Stimulated activated CD8-positive, alpha-beta memory T cell treated with anti-CD3 and anti-CD28 coated beads, Interleukin-15, amount 100 ng/mL, for 48 hours (primary cell): ENCODE measurements around the gene ARHGEF17.

ENCODE experiments used
- DNase-seq, 2 donors: peaks; one replicate each; pipeline ENCODE4 v3.0.0-alpha.2; 2020; ENCODE audit warnings: low read depth in 2 of 2

ARHGEF17 gene

GRCh38 chr11:73356979-73357860 is 49.1 kb downstream of the ARHGEF17 start:
- DNase-seq = no peak

- no peak for DNase-seq
Observed at GRCh38 chr11:73358071-73358470, 50.0 kb downstream of the ARHGEF17 start.

- no peak for DNase-seq
Observed at GRCh38 chr11:73359341-73359740, 51.3 kb downstream of the ARHGEF17 start.

- no peak for DNase-seq
Observed at GRCh38 chr11:73359930-73360742, 52.1 kb downstream of the ARHGEF17 start.

- DNase-seq = no peak
Observed at GRCh38 chr11:73360743-73361369, 52.8 kb downstream of the ARHGEF17 start.

- DNase-seq = no peak
Observed at GRCh38 chr11:73361953-73362776, 54.1 kb downstream of the ARHGEF17 start.

GRCh38 chr11:73363147-73363546 is 55.1 kb downstream of the ARHGEF17 start:
- no peak for DNase-seq

- no peak for DNase-seq
Observed at GRCh38 chr11:73365352-73366264, 57.5 kb downstream of the ARHGEF17 start.

GRCh38 chr11:73366265-73366610 is 58.2 kb downstream of the ARHGEF17 start:
- no peak for DNase-seq

- no peak for DNase-seq
Observed at GRCh38 chr11:73366953-73367352, 58.9 kb downstream of the ARHGEF17 start.

- DNase-seq = no peak
Observed at GRCh38 chr11:73367482-73368024, 59.5 kb downstream of the ARHGEF17 start.

- DNase-seq = no peak
Observed at GRCh38 chr11:73372375-73372993, 64.4 kb downstream of the ARHGEF17 start.

- DNase-seq = no peak
Observed at GRCh38 chr11:73374151-73374550, 66.1 kb downstream of the ARHGEF17 start.

GRCh38 chr11:73375830-73376159 is 67.7 kb downstream of the ARHGEF17 start:
- no peak for DNase-seq

GRCh38 chr11:73376160-73376802 is 68.2 kb downstream of the ARHGEF17 start, which contains the start of gene RELT:
RELT (plus strand) TSS chr11:73376399; CDS start chr11:73389137, 12,738 bp downstream.
- peak; percentile 90 to 93 for DNase-seq

- peak; percentile 34 to 52 for DNase-seq
Observed at GRCh38 chr11:73376803-73377629, 68.9 kb downstream of the ARHGEF17 start.

GRCh38 chr11:73379189-73379880 is 71.3 kb downstream of the ARHGEF17 start:
- no peak for DNase-seq

- no peak for DNase-seq
Observed at GRCh38 chr11:73380331-73380730, 72.3 kb downstream of the ARHGEF17 start.
